Astrocyte (in vitro differentiated cells and primary cell): Measurements from ENCODE around the gene PSAT1. TPM values are rescaled to one million over a fixed set of nuclear protein-coding genes. Genes with fewer than 3 reads are reported as not detected.

Experiments used
- DNase-seq: peaks from one replicate; pipeline ENCODE4 v3.0.0-alpha.2; 2010; ENCODE audit warnings: low read depth
- FAIRE-seq: peaks from 2 replicates; lab custom pipeline; 2011; peaks lifted over from hg19 to GRCh38; lab: Jason Lieb, UNC
- H2AFZ ChIP-seq: 2 replicates; pipeline ENCODE4 v1.6.0; 2012; ENCODE audit warnings: low read depth, low read length, inconsistent platforms
- H3K27ac ChIP-seq: 2 replicates; pipeline ENCODE4 v1.5.1; 2011; ENCODE audit warnings: low read depth, low read length, inconsistent platforms
- H3K27me3 ChIP-seq: 2 replicates; pipeline ENCODE4 v1.6.0; 2011; ENCODE audit warnings: low read length, inconsistent platforms; ENCODE audit not compliant: insufficient read depth
- H3K36me3 ChIP-seq: 2 replicates; pipeline ENCODE4 v1.5.1; 2011; ENCODE audit warnings: low read length, inconsistent platforms; ENCODE audit not compliant: insufficient read depth
- H3K4me1 ChIP-seq: 2 replicates; pipeline ENCODE4 v1.5.1; 2011; ENCODE audit warnings: low read length, inconsistent platforms; ENCODE audit not compliant: insufficient read depth
- H3K4me2 ChIP-seq: 2 replicates; pipeline ENCODE4 v1.6.0; 2012; ENCODE audit warnings: low read length, inconsistent platforms
- H3K4me3 ChIP-seq: 2 replicates; pipeline ENCODE4 v1.5.1; 2011; ENCODE audit warnings: low read depth, mild to moderate bottlenecking, low read length, inconsistent platforms; ENCODE audit not compliant: insufficient read depth
- H3K79me2 ChIP-seq: 2 replicates; pipeline ENCODE4 v1.6.0; 2012; ENCODE audit warnings: mild to moderate bottlenecking, low read length, inconsistent platforms; ENCODE audit not compliant: insufficient read depth
- H3K9ac ChIP-seq: 2 replicates; pipeline ENCODE4 v1.6.0; 2012; ENCODE audit warnings: mild to moderate bottlenecking, low read length, inconsistent platforms
- H3K9me3 ChIP-seq: 2 replicates; pipeline ENCODE4 v1.5.1; 2012; ENCODE audit warnings: low read depth, mild to moderate bottlenecking, low read length, inconsistent platforms; ENCODE audit not compliant: insufficient read depth
- H4K20me1 ChIP-seq: 2 replicates; pipeline ENCODE4 v1.6.0; 2012; ENCODE audit warnings: low read length, inconsistent platforms; ENCODE audit not compliant: insufficient read depth
- H3K27ac Mint-ChIP-seq: one replicate; pipeline ENCODE4 v1.8.0; 2021; ENCODE audit warnings: mild to moderate bottlenecking, mixed read lengths; ENCODE audit not compliant: unreplicated experiment
- H3K27me3 Mint-ChIP-seq: one replicate; pipeline ENCODE4 v1.8.0; 2021; ENCODE audit warnings: low read depth, mixed read lengths; ENCODE audit not compliant: unreplicated experiment
- H3K36me3 Mint-ChIP-seq: one replicate; pipeline ENCODE4 v1.8.0; 2021; ENCODE audit warnings: low read depth, mixed read lengths; ENCODE audit not compliant: unreplicated experiment
- H3K4me1 Mint-ChIP-seq: one replicate; pipeline ENCODE4 v1.8.0; 2021; ENCODE audit warnings: low read depth, mixed read lengths; ENCODE audit not compliant: unreplicated experiment
- H3K4me3 Mint-ChIP-seq: one replicate; pipeline ENCODE4 v1.8.0; 2021; ENCODE audit warnings: mild to moderate bottlenecking, moderate library complexity, mixed read lengths; ENCODE audit not compliant: unreplicated experiment
- H3K9me3 Mint-ChIP-seq: one replicate; pipeline ENCODE4 v1.8.0; 2021; ENCODE audit warnings: mild to moderate bottlenecking, mixed read lengths; ENCODE audit not compliant: unreplicated experiment
- CTCF ChIP-seq: IDR thresholded peaks from 2 replicates; pipeline ENCODE4 v1.5.1; 2011; ENCODE audit warnings: low read depth, mild to moderate bottlenecking, inconsistent platforms, low read length, moderate library complexity; ENCODE audit not compliant: insufficient read depth
- EZH2 ChIP-seq: IDR thresholded peaks from 2 replicates; pipeline ENCODE4 v1.6.1; 2012; ENCODE audit warnings: mild to moderate bottlenecking, low read length, inconsistent platforms; ENCODE audit not compliant: insufficient read depth
- total RNA-seq: library from RNA; stranded (reverse); gene quantifications from 2 replicates; pipeline ENCODE4 v1.2.1, GENCODE V29; 2021

The PSAT1 gene
- total RNA-seq, 1 donor from 2014 or later, result 335 TPM

GRCh38 chr9:78301466-78301865 lies 4.5 kb downstream of the PSAT1 start:
- Histone ChIP-seq H3K36me3 (peaks cover 10% of the 10 kb centered on the region), H3K4me1 (peaks cover 2% of the 10 kb centered on the region), H4K20me1 (no peaks in the 10 kb centered on the region), H3K9ac (no peak overlapping the region), H3K27me3 (no peaks in the 10 kb centered on the region), H3K79me2 (peaks cover 10% of the 10 kb centered on the region), H3K27ac (no peak overlapping the region), H2AFZ (no peak overlapping the region), H3K9me3 (no peaks in the 10 kb centered on the region), H3K4me2 (no peak overlapping the region), H3K4me3 (no peak overlapping the region)
- FAIRE-seq (no peak), DNase-seq (no peak)
- no peak overlapping the region for H3K27ac Mint-ChIP-seq
- TF ChIP-seq EZH2, result no peak
- H3K27me3 Mint-ChIP-seq, result no peaks in the 10 kb centered on the region
- H3K36me3 Mint-ChIP-seq, result peaks cover 41% of the 10 kb centered on the region
- H3K4me1 Mint-ChIP-seq, result peaks cover 16% of the 10 kb centered on the region
- no peak overlapping the region for H3K4me3 Mint-ChIP-seq
- no peaks in the 10 kb centered on the region for H3K9me3 Mint-ChIP-seq

GRCh38 chr9:78303377-78304062 lies 6.6 kb downstream of the PSAT1 start:
- Histone ChIP-seq H3K4me3 (no peak overlapping the region), H3K4me1 (no peaks in the 10 kb centered on the region), H2AFZ (no peak overlapping the region), H3K79me2 (peaks cover 7% of the 10 kb centered on the region), H3K9me3 (no peaks in the 10 kb centered on the region), H3K4me2 (no peak overlapping the region), H3K27ac (no peak overlapping the region), H3K36me3 (peaks cover 13% of the 10 kb centered on the region), H4K20me1 (no peaks in the 10 kb centered on the region), H3K27me3 (no peaks in the 10 kb centered on the region), H3K9ac (no peak overlapping the region)
- Mint-ChIP-seq H3K27me3 (no peaks in the 10 kb centered on the region), H3K27ac (no peak overlapping the region), H3K9me3 (no peaks in the 10 kb centered on the region), H3K4me3 (no peak overlapping the region), H3K36me3 (peaks cover 51% of the 10 kb centered on the region), H3K4me1 (peaks cover 16% of the 10 kb centered on the region)
- no peak for DNase-seq
- FAIRE-seq, result no peak
- no peak for TF ChIP-seq CTCF
- TF ChIP-seq EZH2, result no peak

- no peaks in the 10 kb centered on the region for H3K27me3 Mint-ChIP-seq
- peaks cover 13% of the 10 kb centered on the region for H3K36me3 ChIP-seq
- no peak overlapping the region for H3K27ac Mint-ChIP-seq
- no peak overlapping the region for H3K4me2 ChIP-seq
- no peaks in the 10 kb centered on the region for H3K27me3 ChIP-seq
- H4K20me1 ChIP-seq, result no peaks in the 10 kb centered on the region
- H3K4me3 Mint-ChIP-seq, result no peak overlapping the region
- no peak overlapping the region for H3K9ac ChIP-seq
- TF ChIP-seq EZH2 (no peak), CTCF (no peak)
- peaks cover 3% of the 10 kb centered on the region for H3K79me2 ChIP-seq
- H3K4me1 ChIP-seq, result no peaks in the 10 kb centered on the region
- no peak overlapping the region for H3K27ac ChIP-seq
- H3K4me1 Mint-ChIP-seq, result peaks cover 16% of the 10 kb centered on the region
- H3K9me3 Mint-ChIP-seq, result no peaks in the 10 kb centered on the region
- H3K36me3 Mint-ChIP-seq, result peaks cover 49% of the 10 kb centered on the region
- DNase-seq (no peak), FAIRE-seq (no peak)
- no peak overlapping the region for H3K4me3 ChIP-seq
- H2AFZ ChIP-seq, result no peak overlapping the region
- H3K9me3 ChIP-seq, result no peaks in the 10 kb centered on the region
Measured at GRCh38 chr9:78304357-78304756, 7.4 kb downstream of the PSAT1 start.
